ENCODE results near the gene TNNC2. TPM values are rescaled to one million over a fixed set of nuclear protein-coding genes. Genes with fewer than 3 reads are reported as not detected.
A peak's percentile ranks its signal among the peaks of the same experiment; 100 is the strongest.

TNNC2 gene
- polyA plus RNA-seq, 1 experiment, result 0.60 TPM

GRCh38 chr20:45796337-45797065 lies 30.6 kb downstream of the TNNC2 start:
- Histone ChIP-seq H3K4me3 (ENCODE audit: low read depth, low read length) (no peak overlapping the region), H3K27me3 (ENCODE audit: control insufficient read depth, insufficient read depth, low read length) (no peaks in the 10 kb centered on the region), H3K36me3 (ENCODE audit: control insufficient read depth, insufficient read depth, low read length) (peaks cover 19% of the 10 kb centered on the region)
- ChIA-PET CTCF (interaction anchor here (0.8 to 1.4 kb wide), 4 partner anchors 8 to 173 kb away, joined by 3 to 6 read pairs (median 5); partner anchors contain the start of gene ZSWIM1), POLR2A (no interaction called here)
- DNase-seq (ENCODE audit: low read depth), result no peak
- TF ChIP-seq CTCF (IDR thresholded peaks at IDR 0.05; ENCODE audit: insufficient read depth, low read depth, low read length), result no peak

GRCh38 chr20:45792317-45793118 lies 34.6 kb downstream of the TNNC2 start:
- H3K36me3 ChIP-seq (ENCODE audit: control insufficient read depth, insufficient read depth, low read length), result peaks cover 14% of the 10 kb centered on the region
- no peak for TF ChIP-seq CTCF (IDR thresholded peaks at IDR 0.05; ENCODE audit: insufficient read depth, low read depth, low read length)
- DNase-seq (ENCODE audit: low read depth), result no peak
- POLR2A ChIA-PET, result no interaction called here
- H3K27me3 ChIP-seq (ENCODE audit: control insufficient read depth, insufficient read depth, low read length), result peaks cover 4% of the 10 kb centered on the region; the same call in 1 of the 2 replicates
- CTCF ChIA-PET, result interaction anchor here (0.7 to 1.2 kb wide), 2 partner anchors 13 to 171 kb away, joined by 3 read pairs; no protein-coding TSS in a partner anchor
- H3K4me3 ChIP-seq (ENCODE audit: low read depth, low read length), result peak overlapping the region; percentile 68

GRCh38 chr20:45788351-45788750 lies 38.8 kb downstream of the TNNC2 start:
- H3K36me3 ChIP-seq (ENCODE audit: control insufficient read depth, insufficient read depth, low read length), result no peaks in the 10 kb centered on the region
- ChIA-PET POLR2A (no interaction called here), CTCF (interaction anchor here (1.0 to 1.7 kb wide), 2 partner anchors 11 to 425 kb away, joined by 4 to 5 read pairs; partner anchors contain the start of gene SYS1)
- TF ChIP-seq CTCF (IDR thresholded peaks at IDR 0.05; ENCODE audit: insufficient read depth, low read depth, low read length), result no peak
- peaks cover 8% of the 10 kb centered on the region for H3K27me3 ChIP-seq (ENCODE audit: control insufficient read depth, insufficient read depth, low read length)
- no peak for DNase-seq (ENCODE audit: low read depth)
- no peak overlapping the region for H3K4me3 ChIP-seq (ENCODE audit: low read depth, low read length)

GRCh38 chr20:45783656-45784294 lies 43.3 kb downstream of the TNNC2 start:
- DNase-seq (ENCODE audit: low read depth), result no peak
- CTCF ChIA-PET, result interaction anchor here (1.3 kb wide), 1 partner anchor 15 kb away, joined by 6 read pairs; no protein-coding TSS in a partner anchor
- no peaks in the 10 kb centered on the region for H3K36me3 ChIP-seq (ENCODE audit: control insufficient read depth, insufficient read depth, low read length)
- no peak for TF ChIP-seq CTCF (IDR thresholded peaks at IDR 0.05; ENCODE audit: insufficient read depth, low read depth, low read length)
- peaks cover 8% of the 10 kb centered on the region for H3K27me3 ChIP-seq (ENCODE audit: control insufficient read depth, insufficient read depth, low read length)
- POLR2A ChIA-PET, result interaction anchor here (0.6 kb wide), 1 partner anchor 50 kb away, joined by 3 read pairs; the partner anchor contains the start of gene SNX21
- no peak overlapping the region for H3K4me3 ChIP-seq (ENCODE audit: low read depth, low read length)

Measured in BJ (cell line).